Measurements from ENCODE around the gene PHTF2. TPM values are rescaled to one million over a fixed set of nuclear protein-coding genes. Genes with fewer than 3 reads are reported as not detected.

PHTF2 gene
- total RNA-seq, 2 donors from 2014 or later = 39.4 to 45.9 TPM

DNA sequence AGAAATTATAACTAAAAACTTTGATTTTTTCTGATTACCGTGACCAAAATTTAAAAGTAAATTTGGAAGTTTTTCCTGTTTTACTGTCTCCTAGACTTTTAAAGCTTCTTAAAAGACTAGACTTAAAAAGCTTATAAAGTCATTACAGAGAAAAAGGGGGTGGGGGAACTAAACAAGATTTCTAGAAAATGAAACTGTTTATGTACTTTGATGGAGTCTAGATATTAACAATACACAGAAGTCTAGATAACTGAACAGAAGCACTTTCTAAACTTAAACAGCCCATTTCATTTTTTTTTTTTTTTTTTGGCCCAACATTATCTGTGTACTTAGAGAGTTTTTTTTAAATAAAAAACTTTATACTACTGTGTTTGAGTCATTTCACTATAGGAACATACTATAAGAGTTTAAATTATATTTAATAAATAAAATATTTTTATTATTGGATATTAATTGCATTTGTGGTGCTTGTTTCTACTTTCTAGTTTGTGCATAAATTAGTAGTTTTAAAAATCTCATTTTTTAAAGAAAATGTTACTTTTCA lies 98.5 kb downstream of the PHTF2 start:
- Histone ChIP-seq H3K27me3 (replicated peaks; ENCODE audit: insufficient read depth) (no peaks in the 10 kb centered on the region), H3K27ac (no peak overlapping the region), H3K4me1 (ENCODE audit: control insufficient read depth in 1 of 2, low read depth in 2 of 2) (no peaks in the 10 kb centered on the region), H3K36me3 (no peaks in the 10 kb centered on the region), H3K9me3 (no peaks in the 10 kb centered on the region), H3K4me3 (no peak overlapping the region)
- ATAC-seq (ENCODE audit: insufficient number of reproducible peaks, low FRiP score, low read depth) = no peak
- DNase-seq (ENCODE audit: low spot score) = no peak
- TF ChIP-seq, protein P1, sequence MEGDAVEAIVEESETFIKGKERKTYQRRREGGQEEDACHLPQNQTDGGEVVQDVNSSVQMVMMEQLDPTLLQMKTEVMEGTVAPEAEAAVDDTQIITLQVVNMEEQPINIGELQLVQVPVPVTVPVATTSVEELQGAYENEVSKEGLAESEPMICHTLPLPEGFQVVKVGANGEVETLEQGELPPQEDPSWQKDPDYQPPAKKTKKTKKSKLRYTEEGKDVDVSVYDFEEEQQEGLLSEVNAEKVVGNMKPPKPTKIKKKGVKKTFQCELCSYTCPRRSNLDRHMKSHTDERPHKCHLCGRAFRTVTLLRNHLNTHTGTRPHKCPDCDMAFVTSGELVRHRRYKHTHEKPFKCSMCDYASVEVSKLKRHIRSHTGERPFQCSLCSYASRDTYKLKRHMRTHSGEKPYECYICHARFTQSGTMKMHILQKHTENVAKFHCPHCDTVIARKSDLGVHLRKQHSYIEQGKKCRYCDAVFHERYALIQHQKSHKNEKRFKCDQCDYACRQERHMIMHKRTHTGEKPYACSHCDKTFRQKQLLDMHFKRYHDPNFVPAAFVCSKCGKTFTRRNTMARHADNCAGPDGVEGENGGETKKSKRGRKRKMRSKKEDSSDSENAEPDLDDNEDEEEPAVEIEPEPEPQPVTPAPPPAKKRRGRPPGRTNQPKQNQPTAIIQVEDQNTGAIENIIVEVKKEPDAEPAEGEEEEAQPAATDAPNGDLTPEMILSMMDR (IDR thresholded peaks at IDR 0.05) = no peak

DNA sequence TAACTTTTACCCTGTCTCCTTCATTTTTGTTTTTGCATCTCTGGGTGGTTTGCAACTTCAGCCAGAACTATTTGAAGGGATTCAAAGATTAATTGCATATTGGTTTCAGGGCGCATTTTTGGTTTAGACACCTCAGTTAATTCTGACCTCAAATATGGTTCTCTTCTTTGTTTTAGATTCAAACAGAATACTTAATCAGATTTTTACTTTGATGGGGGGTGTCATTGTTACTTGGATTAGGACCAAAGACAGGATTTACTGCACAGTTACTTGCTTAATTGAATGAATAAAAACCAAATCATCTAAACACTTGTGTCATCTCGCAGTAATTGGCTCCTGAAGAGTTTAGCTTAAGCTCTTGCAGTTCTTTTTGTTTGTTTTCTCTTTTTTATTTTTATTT lies 100.9 kb downstream of the PHTF2 start:
- Histone ChIP-seq H3K9me3 (no peaks in the 10 kb centered on the region), H3K36me3 (peaks cover 3% of the 10 kb centered on the region), H3K4me3 (no peak overlapping the region), H3K27me3 (replicated peaks; ENCODE audit: insufficient read depth) (no peaks in the 10 kb centered on the region), H3K27ac (no peak overlapping the region), H3K4me1 (ENCODE audit: control insufficient read depth in 1 of 2, low read depth in 2 of 2) (no peaks in the 10 kb centered on the region)
- no peak for DNase-seq (ENCODE audit: low spot score)
- TF ChIP-seq, protein P1 (IDR thresholded peaks at IDR 0.05) = no peak
- no peak for ATAC-seq (ENCODE audit: insufficient number of reproducible peaks, low FRiP score, low read depth)

DNA sequence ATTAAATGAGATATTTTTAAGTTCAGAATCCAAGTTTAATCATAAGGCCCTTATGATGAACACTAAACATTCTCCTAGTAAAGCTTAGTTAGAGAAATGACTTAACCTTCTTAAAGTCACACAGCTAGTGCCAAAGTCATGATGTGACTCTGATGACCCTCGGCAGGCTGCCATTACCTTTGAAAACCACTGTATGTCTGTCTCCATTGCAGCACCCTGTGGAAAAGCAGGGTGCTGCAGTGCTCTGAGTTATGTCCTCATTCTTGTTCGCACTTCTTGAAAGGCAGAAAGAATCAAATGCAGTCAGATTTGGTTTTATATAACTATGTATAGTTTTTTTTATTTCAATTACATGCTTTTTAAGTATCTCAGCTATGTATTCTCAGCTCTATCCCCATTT lies 105.0 kb downstream of the PHTF2 start:
- Histone ChIP-seq H3K27ac (no peak overlapping the region), H3K9me3 (no peaks in the 10 kb centered on the region), H3K4me3 (no peak overlapping the region), H3K36me3 (peaks cover 3% of the 10 kb centered on the region), H3K27me3 (replicated peaks; ENCODE audit: insufficient read depth) (no peaks in the 10 kb centered on the region), H3K4me1 (ENCODE audit: control insufficient read depth in 1 of 2, low read depth in 2 of 2) (no peaks in the 10 kb centered on the region)
- ATAC-seq (ENCODE audit: insufficient number of reproducible peaks, low FRiP score, low read depth) (no peak), DNase-seq (ENCODE audit: low spot score) (no peak)
- TF ChIP-seq, protein P1 (IDR thresholded peaks at IDR 0.05) = no peak

DNA sequence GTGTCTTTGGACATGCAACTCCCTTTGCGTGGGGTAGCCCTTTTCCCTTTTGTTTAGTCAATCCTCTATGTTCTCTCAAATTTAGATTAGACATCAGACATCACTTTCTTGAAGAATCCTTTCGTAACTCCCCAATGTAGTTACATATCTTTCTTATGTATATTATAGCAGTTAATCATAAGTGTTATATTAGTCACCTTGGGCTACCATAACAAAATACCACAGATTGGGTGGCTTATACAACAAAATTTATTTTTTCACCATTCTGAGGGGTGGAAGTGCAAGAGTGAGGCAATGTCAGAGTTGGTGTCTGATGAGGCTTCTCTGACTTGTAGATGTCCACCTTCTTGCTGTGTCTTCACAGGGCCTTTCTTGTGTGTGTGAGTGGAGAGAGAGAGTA lies 105.7 kb downstream of the PHTF2 start:
- peaks cover 3% of the 10 kb centered on the region for H3K36me3 ChIP-seq
- H3K4me3 ChIP-seq = no peak overlapping the region
- ATAC-seq (ENCODE audit: insufficient number of reproducible peaks, low FRiP score, low read depth) (no peak), DNase-seq (ENCODE audit: low spot score) (no peak)
- no peak overlapping the region for H3K27ac ChIP-seq
- no peaks in the 10 kb centered on the region for H3K27me3 ChIP-seq (replicated peaks; ENCODE audit: insufficient read depth)
- no peaks in the 10 kb centered on the region for H3K4me1 ChIP-seq (ENCODE audit: control insufficient read depth in 1 of 2, low read depth in 2 of 2)
- no peaks in the 10 kb centered on the region for H3K9me3 ChIP-seq
- TF ChIP-seq, protein P1 (IDR thresholded peaks at IDR 0.05) = no peak

DNA sequence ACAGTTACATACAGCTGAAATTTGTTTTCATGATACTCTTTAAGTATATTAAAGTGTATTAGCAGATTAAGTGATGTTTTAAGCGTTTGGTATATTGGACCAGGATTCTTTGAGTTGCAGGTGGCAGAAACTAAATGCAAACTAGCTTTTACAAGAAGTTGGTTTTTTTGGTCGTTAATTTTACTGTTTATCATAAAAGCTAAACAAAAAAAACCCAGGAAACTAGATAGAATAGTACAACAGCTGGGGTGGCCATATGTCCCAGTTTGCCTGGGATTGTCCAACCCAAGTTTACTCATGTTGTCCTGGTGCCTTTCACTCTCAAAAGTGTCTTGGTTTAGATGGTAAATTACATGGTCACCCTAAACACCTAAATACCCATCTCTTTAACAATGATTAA lies 108.7 kb downstream of the PHTF2 start:
- no peak overlapping the region for H3K4me3 ChIP-seq
- H3K4me1 ChIP-seq (ENCODE audit: control insufficient read depth in 1 of 2, low read depth in 2 of 2) = peaks cover 5 to 6% of the 10 kb centered on the region in 2 donors
- ATAC-seq (ENCODE audit: insufficient number of reproducible peaks, low FRiP score, low read depth) (no peak), DNase-seq (ENCODE audit: low spot score) (no peak)
- H3K36me3 ChIP-seq = peaks cover 2% of the 10 kb centered on the region
- H3K27me3 ChIP-seq (replicated peaks; ENCODE audit: insufficient read depth) = no peaks in the 10 kb centered on the region
- H3K9me3 ChIP-seq = no peaks in the 10 kb centered on the region
- no peak overlapping the region for H3K27ac ChIP-seq
- TF ChIP-seq, protein P1 (IDR thresholded peaks at IDR 0.05) = no peak
